HG03066 (cell line): ENCODE measurements around the gene RASAL2.
A peak's percentile ranks its signal among the peaks of the same experiment; 100 is the strongest.
"Not testable (repeated sequence)": the region's sequence is repeated elsewhere in the genome, so short reads cannot be mapped to it uniquely, and the experiment has no call there.

ENCODE experiments used
- ATAC-seq: cut with Tn5 transposase; IDR thresholded peaks from one replicate; pipeline ENCODE4 v1.9.1; 2021; ENCODE audit warnings: low read depth; ENCODE audit not compliant: unreplicated experiment

Gene RASAL2

GRCh38 chr1:178066908-178067614 lies 26.8 kb upstream of the RASAL2 start:
- peak; percentile 98 for ATAC-seq

DNA sequence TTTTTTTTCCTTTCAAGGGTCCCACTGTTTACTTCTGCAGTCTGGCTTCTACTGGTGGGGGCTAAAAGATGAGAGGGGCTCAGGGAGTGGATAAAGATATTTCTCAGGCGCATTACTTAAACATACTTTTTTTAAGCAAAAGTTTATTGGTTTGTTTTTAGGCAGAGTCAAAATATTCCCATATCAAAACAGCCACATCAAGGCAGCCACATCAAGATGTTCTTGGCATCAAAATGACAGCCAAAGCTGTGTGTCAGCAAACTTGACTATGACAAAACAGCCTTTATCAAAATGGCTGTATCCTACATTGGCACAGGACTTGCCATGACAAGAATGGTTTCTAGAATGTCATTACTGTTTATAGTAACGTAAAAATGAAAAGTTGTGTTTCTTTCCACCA lies 22.1 kb upstream of the RASAL2 start:
- no peak for ATAC-seq

- ATAC-seq: no peak
Measured at GRCh38 chr1:178072326-178072725, 21.6 kb upstream of the RASAL2 start.

- ATAC-seq: no peak
Measured at GRCh38 chr1:178075333-178075732, 18.6 kb upstream of the RASAL2 start.

DNA sequence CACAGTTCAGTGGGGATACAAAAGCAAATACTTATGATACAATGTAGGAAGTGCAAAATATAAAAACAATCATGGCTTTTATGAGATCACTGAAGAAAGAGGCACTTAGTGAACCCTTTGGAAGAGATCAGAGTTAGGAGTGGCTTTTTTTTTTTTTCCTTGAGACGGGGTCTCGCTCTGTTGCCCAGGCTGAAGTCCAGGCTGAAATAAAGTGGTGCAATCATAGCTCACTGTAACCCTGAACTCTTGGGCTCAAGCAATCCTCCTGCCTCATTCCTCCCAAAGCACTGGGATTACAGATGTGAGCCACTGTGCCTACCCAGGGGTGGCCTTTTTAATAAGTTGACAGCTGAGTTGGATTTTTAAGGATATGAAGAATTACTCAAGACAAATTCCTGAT lies 17.3 kb upstream of the RASAL2 start:
- ATAC-seq: no peak

DNA sequence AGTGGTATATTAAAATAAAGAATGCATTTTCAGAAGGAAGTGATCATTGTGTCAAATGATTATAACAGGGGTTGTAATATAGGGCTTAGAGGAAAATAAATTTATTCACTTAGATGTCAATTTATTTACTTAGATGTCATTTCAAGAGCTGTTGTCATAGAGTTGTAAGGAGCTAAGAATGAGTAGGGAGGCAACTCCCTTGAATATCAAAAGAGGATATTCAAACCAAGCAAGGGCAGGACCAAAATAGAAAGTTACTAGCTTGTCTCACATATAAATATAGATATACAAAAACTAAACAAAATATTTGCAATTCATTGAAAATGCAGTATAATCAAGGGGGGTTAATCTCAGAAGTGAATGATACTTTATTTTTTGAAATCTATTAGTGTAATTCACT lies 16.0 kb upstream of the RASAL2 start:
- ATAC-seq: no peak

DNA sequence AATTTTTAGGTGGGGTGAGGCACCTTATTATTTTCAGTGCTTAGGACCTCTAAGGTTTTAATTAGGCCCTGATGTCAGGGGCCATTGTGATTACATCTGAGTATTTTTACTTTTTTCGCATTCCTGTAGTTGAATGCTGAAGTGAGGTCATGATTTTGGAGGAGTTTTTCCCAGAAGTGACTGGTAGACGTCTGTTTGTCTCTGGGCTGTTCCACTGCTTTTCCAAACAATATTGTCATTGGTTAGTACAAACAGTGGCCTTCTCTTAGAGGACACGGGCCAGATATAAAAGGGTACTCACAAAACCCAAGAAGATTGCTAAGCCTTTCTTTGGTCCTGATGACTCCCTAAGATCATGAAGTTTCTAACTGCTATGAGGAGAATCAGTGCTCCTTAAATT lies 7.6 kb upstream of the RASAL2 start:
- ATAC-seq: no peak

GRCh38 chr1:178086766-178087165 lies 7.1 kb upstream of the RASAL2 start:
- no peak for ATAC-seq

DNA sequence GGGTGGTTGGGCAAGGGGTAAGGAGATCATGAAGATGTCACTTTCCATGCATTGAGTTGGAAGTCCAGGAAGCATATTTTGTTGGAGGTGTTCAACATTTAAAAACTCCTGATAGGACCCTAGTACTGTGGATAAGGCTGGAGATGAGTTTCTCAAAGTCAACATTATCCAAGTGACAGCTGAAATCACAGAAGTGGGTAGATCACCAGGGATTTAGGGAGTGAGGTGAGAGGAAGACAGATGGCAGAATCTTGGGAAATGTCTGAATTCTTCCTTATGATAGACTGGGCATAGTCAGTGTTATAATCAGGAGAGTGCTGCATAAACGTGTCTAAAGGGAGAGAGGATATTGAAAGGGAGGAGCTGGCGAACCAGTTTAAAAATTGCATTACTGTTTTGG lies 5.3 kb upstream of the RASAL2 start:
- ATAC-seq: no peak

- ATAC-seq: not testable (repeated sequence)
Measured at GRCh38 chr1:178091454-178091853, 2.5 kb upstream of the RASAL2 start.

DNA sequence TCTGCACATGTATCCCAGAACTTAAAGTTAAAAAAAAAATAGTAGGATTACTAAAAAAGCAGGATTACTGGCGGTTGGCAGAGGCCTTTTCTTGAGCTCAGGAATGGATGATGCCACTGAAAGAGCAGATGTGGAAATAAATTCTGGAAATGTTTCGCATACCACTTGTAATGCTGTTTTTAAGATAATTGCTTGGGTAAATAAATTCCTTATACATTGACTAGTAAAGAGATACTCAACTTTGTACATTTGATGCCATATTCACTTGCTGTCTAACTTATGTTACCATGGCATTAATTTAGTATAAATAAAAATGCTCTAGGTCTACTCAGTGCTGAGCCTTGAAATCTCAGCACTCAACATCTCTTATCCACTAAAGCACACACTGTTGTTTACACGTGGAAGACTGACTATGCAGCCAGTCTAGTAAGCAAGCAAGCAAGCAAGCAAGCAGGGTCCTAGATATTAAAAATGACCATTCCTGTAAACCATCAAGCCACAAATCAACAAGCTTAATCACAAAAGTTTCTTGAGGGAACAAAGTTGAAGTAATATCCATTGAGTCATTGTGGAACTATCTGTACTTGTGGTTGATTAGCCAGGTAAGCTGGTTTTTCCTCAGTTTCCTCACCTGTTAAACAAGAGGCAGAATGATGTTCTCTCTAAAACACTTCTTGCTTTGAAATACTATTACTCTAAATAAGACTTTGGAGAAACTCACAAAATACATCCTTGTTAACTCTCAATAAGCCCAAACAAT lies 1.7 kb upstream of the RASAL2 start:
- no peak for ATAC-seq

DNA sequence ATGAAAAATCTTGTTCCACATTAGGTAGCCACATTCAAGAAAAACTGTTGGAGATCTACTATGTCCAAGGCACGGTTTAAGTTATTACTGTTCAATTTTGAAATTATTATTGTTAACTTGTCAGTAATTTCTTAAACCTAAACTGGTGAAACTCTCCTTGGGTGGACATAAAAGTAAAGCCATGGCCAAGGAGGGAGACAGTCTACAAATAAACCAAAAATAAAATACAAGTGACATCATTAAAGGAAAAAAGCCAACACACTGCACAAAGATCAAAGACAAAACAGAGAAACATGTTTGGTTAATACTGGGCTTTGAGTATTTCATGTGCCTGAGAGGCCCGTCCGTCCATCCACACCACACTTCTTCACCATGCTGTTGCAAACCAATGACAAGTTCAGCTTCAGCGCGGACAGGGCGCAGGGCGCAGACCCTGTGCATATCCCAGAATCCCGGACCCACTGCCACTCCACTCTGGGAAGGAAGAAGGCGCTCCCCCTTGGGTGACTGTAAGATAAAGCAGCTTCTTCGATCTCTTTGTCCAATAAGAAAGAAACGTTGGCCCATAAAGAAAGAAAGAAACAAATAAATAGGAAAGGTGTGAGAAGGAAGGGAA lies 918 bp upstream of the RASAL2 start:
- peak; percentile 13 for ATAC-seq

GRCh38 chr1:178093494-178093950 lies 382 bp upstream of the RASAL2 start:
- ATAC-seq: peak; percentile 86

- no peak for ATAC-seq
Measured at GRCh38 chr1:178094739-178095645, 1.1 kb downstream of the RASAL2 start.

GRCh38 chr1:178096421-178096820 lies 2.5 kb downstream of the RASAL2 start:
- no peak for ATAC-seq

- ATAC-seq: no peak
Measured at GRCh38 chr1:178098262-178098661, 4.4 kb downstream of the RASAL2 start.

GRCh38 chr1:178101266-178101630 lies 7.3 kb downstream of the RASAL2 start:
- ATAC-seq: no peak

DNA sequence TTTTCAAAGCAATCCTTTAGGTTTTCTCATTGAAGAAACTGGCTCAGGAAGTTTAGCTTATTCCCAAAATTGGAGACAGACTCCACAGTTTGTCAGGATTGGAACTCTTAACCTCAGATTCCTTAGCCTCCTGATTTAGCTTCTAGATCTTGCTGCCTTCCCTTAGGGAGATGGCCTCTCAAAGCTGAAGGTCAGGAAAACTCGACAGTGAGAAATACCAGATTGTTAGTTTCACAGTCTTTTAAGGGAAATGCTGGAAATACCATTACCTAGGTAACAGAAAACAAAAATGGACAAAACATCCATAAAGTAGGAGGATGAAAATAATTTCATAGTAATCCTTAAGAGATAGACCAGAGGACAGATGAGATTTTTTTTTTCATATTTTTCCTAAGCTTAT lies 7.8 kb downstream of the RASAL2 start:
- no peak for ATAC-seq

- no peak for ATAC-seq
Measured at GRCh38 chr1:178102218-178102617, 8.3 kb downstream of the RASAL2 start.

- no peak for ATAC-seq
Measured at GRCh38 chr1:178107823-178108222, 13.9 kb downstream of the RASAL2 start.
